ENCODE measurements around the gene RGCC. TPM values are rescaled to one million over a fixed set of nuclear protein-coding genes. Genes with fewer than 3 reads are reported as not detected.

RGCC gene
- polyA plus RNA-seq, 1 of the 3 experiments (the other 2 are of a cell fraction): 0.05 TPM

GRCh38 chr13:41467425-41467945 is 10.1 kb downstream of the RGCC start:
- H3K9ac ChIP-seq: no peak overlapping the region
- 30% methylated on average over 2 of the region's 2 CpGs for WGBS (ENCODE audit: low lambda C conversion rate)
- TF ChIP-seq EP300 (IDR thresholded peaks at IDR 0.05; ENCODE audit: borderline replicate concordance in 1 of 2, low read depth in 1 of 2, low read length in 1 of 2) (no peak), FOXM1 (IDR thresholded peaks at IDR 0.05; ENCODE audit: low read depth) (no peak), TAF1 (IDR thresholded peaks at IDR 0.05; ENCODE audit: borderline replicate concordance, low read depth, low read length) (no peak), MEF2A (IDR thresholded peaks at IDR 0.05; ENCODE audit: borderline replicate concordance, low read depth) (no peak)
- DNase-seq: no peak
- no peak overlapping the region for H3K4me3 ChIP-seq (ENCODE audit: low read depth in 2 of 2, low read length in 1 of 2)
- no peaks in the 10 kb centered on the region for H4K20me1 ChIP-seq (ENCODE audit: insufficient read depth)
- H3K9me3 ChIP-seq: no peaks in the 10 kb centered on the region
- no peaks in the 10 kb centered on the region for H3K9me2 ChIP-seq
- H3K36me3 ChIP-seq (replicated peaks in 1 of 2; ENCODE audit: control insufficient read depth in 1 of 2, insufficient read depth in 2 of 2, low read length in 1 of 2): no peaks in the 10 kb centered on the region
- no peaks in the 10 kb centered on the region; the same call in 1 of the 2 replicates for H3K27me3 ChIP-seq (ENCODE audit: insufficient read depth)
- H2AFZ ChIP-seq (ENCODE audit: low read depth): no peak overlapping the region
- ChIA-PET CTCF (interaction anchor here (0.8 to 1.0 kb wide), 3 partner anchors 38 to 185 kb away, joined by 3 to 4 read pairs (median 3); no protein-coding TSS in a partner anchor), POLR2A (no interaction called here)
- no peak overlapping the region for H3K4me2 ChIP-seq
- H3F3A ChIP-seq (replicated peaks; ENCODE audit: insufficient read depth): no peaks in the 10 kb centered on the region
- no peaks in the 10 kb centered on the region for H3K79me2 ChIP-seq (ENCODE audit: insufficient read depth)
- no peaks in the 10 kb centered on the region for H3K4me1 ChIP-seq (ENCODE audit: control insufficient read depth in 1 of 2, insufficient read depth in 2 of 2, low read depth in 1 of 2, low read length in 1 of 2)
- no peak overlapping the region for H3K27ac ChIP-seq (ENCODE audit: low read depth in 2 of 2, low read length in 1 of 2)

GRCh38 chr13:41468631-41469030 is 11.3 kb downstream of the RGCC start:
- H3K4me2 ChIP-seq: no peak overlapping the region
- POLR2A ChIA-PET: no interaction called here
- no peaks in the 10 kb centered on the region for H3K9me2 ChIP-seq
- H3K9ac ChIP-seq: no peak overlapping the region
- CTCF ChIA-PET: interaction anchor here (3.1 kb wide), 1 partner anchor 9 kb away, joined by 10 read pairs; no protein-coding TSS in a partner anchor
- H3K27me3 ChIP-seq (ENCODE audit: insufficient read depth): no peaks in the 10 kb centered on the region; the same call in 1 of the 2 replicates
- H3K4me3 ChIP-seq (ENCODE audit: low read depth in 2 of 2, low read length in 1 of 2): no peak overlapping the region
- no peaks in the 10 kb centered on the region for H3K36me3 ChIP-seq (replicated peaks in 1 of 2; ENCODE audit: control insufficient read depth in 1 of 2, insufficient read depth in 2 of 2, low read length in 1 of 2)
- H2AFZ ChIP-seq (ENCODE audit: low read depth): no peak overlapping the region
- no peaks in the 10 kb centered on the region for H3K79me2 ChIP-seq (ENCODE audit: insufficient read depth)
- H3K27ac ChIP-seq (ENCODE audit: low read depth in 2 of 2, low read length in 1 of 2): no peak overlapping the region
- H4K20me1 ChIP-seq (ENCODE audit: insufficient read depth): no peaks in the 10 kb centered on the region
- no peak for TF ChIP-seq NRF1 (IDR thresholded peaks at IDR 0.05; ENCODE audit: low read depth, low read length)
- no peak for TF ChIP-seq TAF1 (IDR thresholded peaks at IDR 0.05; ENCODE audit: borderline replicate concordance, low read depth, low read length)
- TF ChIP-seq NFIC (IDR thresholded peaks at IDR 0.05; ENCODE audit: borderline replicate concordance): no peak
- 87% methylated on average over 2 of the region's 2 CpGs for WGBS (ENCODE audit: low lambda C conversion rate)
- no peaks in the 10 kb centered on the region for H3K9me3 ChIP-seq
- H3K4me1 ChIP-seq (ENCODE audit: control insufficient read depth in 1 of 2, insufficient read depth in 2 of 2, low read depth in 1 of 2, low read length in 1 of 2): no peaks in the 10 kb centered on the region
- no peak for DNase-seq
- H3F3A ChIP-seq (replicated peaks; ENCODE audit: insufficient read depth): no peaks in the 10 kb centered on the region

GRCh38 chr13:41470196-41470595 is 12.8 kb downstream of the RGCC start:
- no peaks in the 10 kb centered on the region for H3K9me2 ChIP-seq
- H3K9ac ChIP-seq: no peak overlapping the region
- no peaks in the 10 kb centered on the region for H3K79me2 ChIP-seq (ENCODE audit: insufficient read depth)
- H2AFZ ChIP-seq (ENCODE audit: low read depth): no peak overlapping the region
- H3K4me2 ChIP-seq: no peak overlapping the region
- H3K9me3 ChIP-seq: no peaks in the 10 kb centered on the region
- WGBS (ENCODE audit: low lambda C conversion rate): 45% methylated on average over 4 of the region's 4 CpGs
- no peaks in the 10 kb centered on the region; the same call in 1 of the 2 replicates for H3K27me3 ChIP-seq (ENCODE audit: insufficient read depth)
- H3K27ac ChIP-seq (ENCODE audit: low read depth in 2 of 2, low read length in 1 of 2): no peak overlapping the region
- DNase-seq: no peak
- H4K20me1 ChIP-seq (ENCODE audit: insufficient read depth): no peaks in the 10 kb centered on the region
- CTCF ChIA-PET: interaction anchor here (0.8 to 3.1 kb wide), 2 partner anchors 11 to 124 kb away, joined by 3 to 10 read pairs; no protein-coding TSS in a partner anchor
- TF ChIP-seq EP300 (IDR thresholded peaks at IDR 0.05; ENCODE audit: borderline replicate concordance in 1 of 2, low read depth in 1 of 2, low read length in 1 of 2): no peak
- no peak for TF ChIP-seq POLR2AphosphoS5 (IDR thresholded peaks at IDR 0.05; ENCODE audit: low read depth, low read length)
- TF ChIP-seq MXI1 (IDR thresholded peaks at IDR 0.05; ENCODE audit: low read depth, low read length): no peak
- no peak for TF ChIP-seq FOSL2 (IDR thresholded peaks at IDR 0.05; ENCODE audit: borderline replicate concordance, low read depth)
- no peak for TF ChIP-seq RFX5 (IDR thresholded peaks at IDR 0.05; ENCODE audit: low read length)
- TF ChIP-seq NRF1 (IDR thresholded peaks at IDR 0.05; ENCODE audit: low read depth, low read length): no peak
- no peaks in the 10 kb centered on the region for H3F3A ChIP-seq (replicated peaks; ENCODE audit: insufficient read depth)
- POLR2A ChIA-PET: no interaction called here
- no peak overlapping the region for H3K4me3 ChIP-seq (ENCODE audit: low read depth in 2 of 2, low read length in 1 of 2)
- H3K4me1 ChIP-seq (ENCODE audit: control insufficient read depth in 1 of 2, insufficient read depth in 2 of 2, low read depth in 1 of 2, low read length in 1 of 2): no peaks in the 10 kb centered on the region
- no peaks in the 10 kb centered on the region for H3K36me3 ChIP-seq (replicated peaks in 1 of 2; ENCODE audit: control insufficient read depth in 1 of 2, insufficient read depth in 2 of 2, low read length in 1 of 2)
